ENCODE data around the gene ARHGAP26.

DNA sequence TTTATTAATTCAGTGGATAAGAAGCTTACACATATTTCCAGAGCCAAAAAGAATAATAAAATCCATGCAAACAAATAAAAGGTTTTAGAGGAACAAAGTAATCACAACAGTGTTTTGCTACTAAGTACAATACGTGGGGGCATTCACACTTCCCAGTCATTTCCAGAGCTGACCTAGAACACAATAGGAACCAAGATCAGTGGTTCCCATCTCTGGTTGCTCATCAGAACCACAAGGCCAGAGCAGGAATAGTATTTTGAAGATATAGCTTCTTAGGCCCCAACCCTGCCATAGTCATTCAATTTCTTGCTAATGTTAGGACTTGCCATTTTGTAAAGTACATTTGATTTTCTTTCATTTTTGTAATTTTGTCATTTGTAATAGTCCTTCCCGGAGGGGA is 417.9 kb downstream of the ARHGAP26 start:
- TF ChIP-seq CTCF (IDR thresholded peaks at IDR 0.05; ENCODE audit: extremely low read depth in 1 of 2, insufficient read depth in 1 of 2, low read depth in 1 of 2, low read length in 2 of 2) = no peak
- no peak for TF ChIP-seq POLR2A (IDR thresholded peaks at IDR 0.05; ENCODE audit: low read depth, low read length)
- TF ChIP-seq, protein P1, sequence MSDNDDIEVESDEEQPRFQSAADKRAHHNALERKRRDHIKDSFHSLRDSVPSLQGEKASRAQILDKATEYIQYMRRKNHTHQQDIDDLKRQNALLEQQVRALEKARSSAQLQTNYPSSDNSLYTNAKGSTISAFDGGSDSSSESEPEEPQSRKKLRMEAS (IDR thresholded peaks at IDR 0.05; ENCODE audit: insufficient read depth, insufficient read length) = no peak
- no peak for TF ChIP-seq JUN (IDR thresholded peaks at IDR 0.05; ENCODE audit: borderline replicate concordance, insufficient read depth, insufficient read length, low read depth)
- TF ChIP-seq MYC (IDR thresholded peaks at IDR 0.05; ENCODE audit: low read depth, low read length) = no peak
- no peak for TF ChIP-seq GATA2 (IDR thresholded peaks at IDR 0.05; ENCODE audit: insufficient read depth, insufficient read length, low read depth, low read length)
